IPS DF 4.7 (cell line): Measurements from ENCODE around the gene GGNBP2.
"Not testable (repeated sequence)": the region's sequence is repeated elsewhere in the genome, so short reads cannot be mapped to it uniquely, and the experiment has no call there.

Experiments
- DNase-seq: peaks from one replicate; pipeline ENCODE4 v3.0.0-alpha.2; 2013; ENCODE audit warnings: low spot score; ENCODE audit errors: extremely low read depth

GGNBP2 gene

GRCh38 chr17:36601303-36602029, 56.7 kb downstream of the GGNBP2 start, which contains the start of gene MRM1:
MRM1 (plus strand) TSS chr17:36601583; CDS start chr17:36601811, 228 bp downstream.
- no peak for DNase-seq

DNA sequence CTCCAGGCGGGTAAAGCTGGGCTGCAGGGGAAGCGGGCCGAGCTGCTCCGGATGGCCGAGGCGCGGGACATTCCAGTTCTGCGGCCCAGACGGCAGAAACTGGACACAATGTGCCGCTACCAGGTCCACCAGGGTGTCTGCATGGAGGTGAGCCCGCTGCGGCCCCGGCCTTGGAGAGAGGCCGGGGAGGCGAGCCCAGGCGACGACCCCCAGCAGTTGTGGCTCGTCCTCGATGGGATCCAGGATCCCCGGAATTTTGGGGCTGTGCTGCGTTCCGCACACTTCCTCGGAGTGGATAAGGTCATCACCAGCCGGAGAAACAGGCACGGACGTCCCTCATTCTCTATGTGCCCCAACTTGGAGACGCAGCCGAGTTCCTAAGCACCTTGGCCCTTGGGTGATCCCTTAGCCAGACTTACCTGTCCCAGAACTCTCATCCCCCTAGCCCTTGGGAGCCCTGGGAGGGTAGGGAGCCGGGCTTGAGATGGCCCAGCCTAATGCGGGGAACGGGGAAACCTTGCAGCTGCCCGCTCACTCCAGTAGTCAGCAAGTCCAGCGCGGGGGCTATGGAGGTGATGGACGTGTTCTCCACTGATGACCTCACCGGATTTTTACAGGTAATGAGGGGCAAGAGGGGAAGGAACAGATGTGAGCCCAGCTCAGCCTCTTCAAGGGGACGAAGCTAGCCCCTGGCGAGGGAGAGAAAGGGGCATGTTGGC, 57.5 kb downstream of the GGNBP2 start:
- DNase-seq = no peak

DNA sequence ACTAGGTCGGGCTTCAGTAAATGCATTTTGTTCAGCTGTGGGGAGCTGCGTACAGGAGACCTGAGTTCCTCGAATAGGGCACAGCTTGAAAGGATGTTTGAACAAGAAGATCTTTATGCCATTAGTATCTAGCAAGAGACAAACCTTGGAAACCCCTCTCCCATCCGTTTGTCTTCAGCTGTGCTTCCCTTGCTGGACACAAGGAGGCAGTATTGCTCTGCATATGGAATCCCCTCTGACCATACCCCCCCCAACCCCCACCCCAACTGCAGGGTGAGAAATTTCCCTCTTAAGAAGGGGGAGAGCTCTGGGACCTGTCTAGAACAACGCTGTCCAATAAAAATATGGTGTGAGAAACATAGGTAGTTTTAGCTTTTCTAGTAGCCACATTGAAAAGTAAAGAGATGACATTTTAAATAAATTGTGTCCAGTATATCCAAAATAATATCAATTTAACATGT, 58.2 kb downstream of the GGNBP2 start:
- no peak for DNase-seq

DNA sequence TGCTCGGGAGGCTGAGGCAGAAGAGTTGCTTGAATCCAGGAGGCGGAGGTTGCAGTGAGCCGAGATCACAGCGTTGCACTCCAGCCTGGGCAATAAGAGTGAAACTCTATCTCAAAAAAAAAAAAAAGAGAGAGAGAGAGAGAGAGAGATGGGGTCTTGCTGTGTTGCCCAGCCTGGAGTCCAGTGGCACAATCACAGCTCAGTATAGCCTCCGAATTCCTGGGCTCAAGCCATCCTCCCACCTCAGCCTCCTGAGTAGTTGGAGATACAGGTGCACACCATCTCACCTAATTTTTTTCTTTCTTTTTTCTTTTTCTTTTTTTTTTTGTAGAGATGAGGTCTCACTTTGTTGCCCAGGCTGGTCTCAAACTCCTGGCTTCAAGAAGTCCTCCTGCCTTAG, 60.3 kb downstream of the GGNBP2 start:
- not testable (repeated sequence) for DNase-seq

DNA sequence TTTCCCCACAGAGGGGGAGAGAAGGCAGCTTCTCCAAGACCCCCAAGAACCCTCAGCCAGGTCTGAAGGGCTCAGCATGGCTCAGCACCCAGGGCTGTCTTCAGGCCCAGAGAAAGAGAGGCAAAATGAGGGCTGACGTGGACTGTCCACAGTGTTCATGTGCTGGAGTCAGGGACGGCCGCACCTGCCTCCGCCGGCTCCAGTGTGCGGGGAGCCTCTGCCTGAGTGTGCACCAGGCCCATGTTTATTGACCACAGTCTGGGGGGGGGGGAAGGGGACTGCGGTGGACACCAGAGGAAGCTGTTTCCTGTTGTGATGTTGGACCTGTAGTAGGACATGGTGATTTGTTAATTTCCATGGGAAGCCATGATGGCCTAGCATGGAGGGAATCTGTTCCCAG, 63.6 kb downstream of the GGNBP2 start:
- DNase-seq = no peak

DNA sequence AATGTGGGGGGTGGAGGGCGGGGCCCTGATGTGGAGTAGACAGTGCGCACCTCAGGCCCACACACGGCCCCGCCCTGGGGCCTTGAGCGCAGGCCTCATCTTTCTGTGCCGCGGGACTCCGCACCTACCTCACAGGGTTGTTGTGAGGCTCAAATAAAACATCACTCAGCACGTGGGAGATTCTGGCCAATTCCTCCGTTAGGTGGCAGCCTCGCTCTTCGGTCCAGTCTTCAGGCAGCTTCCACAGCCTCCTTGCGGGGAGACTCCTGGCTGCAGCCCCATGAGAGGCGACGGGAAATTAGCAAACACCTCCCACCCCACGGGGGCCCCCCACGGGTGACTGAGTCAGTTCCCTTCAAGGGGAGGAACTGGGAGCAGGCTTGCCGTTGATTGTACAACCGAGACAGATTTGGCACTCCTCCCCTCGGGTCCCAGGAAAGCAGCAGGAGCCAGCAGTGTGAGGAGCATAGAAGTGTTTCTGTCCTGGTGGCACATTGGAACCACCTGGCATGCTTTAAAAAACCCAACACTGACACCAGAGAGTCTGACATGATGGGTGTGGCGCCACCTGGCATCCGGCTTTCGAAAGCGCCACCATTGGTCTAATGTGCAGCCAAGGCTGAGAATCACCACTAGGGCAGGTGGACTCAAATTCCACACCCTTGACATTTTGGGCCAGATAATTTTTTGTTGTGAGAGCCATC, 64.2 kb downstream of the GGNBP2 start:
- DNase-seq = no peak

DNA sequence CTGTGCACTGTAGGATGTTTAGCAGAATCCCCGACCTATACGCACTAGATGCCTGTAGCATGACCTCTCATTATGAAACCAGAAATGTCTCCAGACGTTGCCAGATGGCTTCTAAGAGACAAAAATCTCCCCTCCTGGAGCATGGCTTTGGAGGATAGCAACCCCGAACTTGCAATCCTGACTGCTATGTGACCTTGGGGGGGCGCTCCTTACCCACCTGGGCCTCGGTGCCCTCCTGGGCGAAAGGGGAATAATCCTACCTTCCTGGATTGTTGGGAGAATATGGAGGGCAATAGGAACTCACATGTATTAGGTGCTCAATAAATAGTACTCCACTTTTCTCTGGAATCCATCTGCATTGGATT, 64.8 kb downstream of the GGNBP2 start:
- no peak for DNase-seq

DNA sequence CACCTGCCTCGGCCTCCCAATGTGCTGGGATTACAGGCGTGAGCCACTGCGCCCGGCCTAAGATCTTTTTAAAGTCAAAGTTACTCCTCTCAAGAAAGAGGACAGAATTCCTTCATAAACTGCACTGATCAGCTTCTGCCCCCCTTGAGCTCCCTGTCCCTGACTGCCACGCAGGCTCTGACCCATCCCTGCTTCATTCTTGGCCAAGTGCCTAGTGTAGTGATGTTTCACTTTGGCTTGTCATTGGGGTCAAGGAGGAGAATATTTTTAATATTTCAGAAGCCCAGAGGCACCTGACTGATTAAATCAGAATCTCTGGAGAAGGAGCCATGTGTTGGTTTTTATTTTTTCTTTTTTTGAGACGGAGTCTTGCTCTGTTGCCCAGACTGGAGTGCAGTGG, 65.8 kb downstream of the GGNBP2 start:
- DNase-seq = no peak

- no peak for DNase-seq
These were observed 66.8 kb downstream of the GGNBP2 start for GRCh38 chr17:36611345-36612072.

- no peak for DNase-seq
These were observed 67.6 kb downstream of the GGNBP2 start for GRCh38 chr17:36612323-36612722.

DNA sequence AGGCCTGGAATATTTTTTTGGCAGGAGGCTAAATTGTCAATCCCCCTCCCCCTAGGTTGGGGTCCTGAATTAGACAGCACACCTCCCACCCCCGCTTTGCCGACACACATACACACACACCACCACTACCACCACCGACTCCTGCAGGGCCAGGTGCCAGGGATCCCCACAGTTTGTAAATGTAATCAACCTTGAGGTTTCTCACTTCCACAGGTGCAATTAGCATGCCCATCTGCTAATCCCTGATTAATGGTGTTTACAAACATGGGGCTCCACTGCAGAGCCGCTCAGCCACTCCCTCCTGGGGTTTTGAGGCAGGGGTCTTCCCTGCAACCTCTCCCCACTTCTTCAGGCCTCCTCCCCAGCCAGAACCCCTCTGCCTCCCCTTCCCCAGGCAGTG, 68.4 kb downstream of the GGNBP2 start:
- DNase-seq = no peak

DNA sequence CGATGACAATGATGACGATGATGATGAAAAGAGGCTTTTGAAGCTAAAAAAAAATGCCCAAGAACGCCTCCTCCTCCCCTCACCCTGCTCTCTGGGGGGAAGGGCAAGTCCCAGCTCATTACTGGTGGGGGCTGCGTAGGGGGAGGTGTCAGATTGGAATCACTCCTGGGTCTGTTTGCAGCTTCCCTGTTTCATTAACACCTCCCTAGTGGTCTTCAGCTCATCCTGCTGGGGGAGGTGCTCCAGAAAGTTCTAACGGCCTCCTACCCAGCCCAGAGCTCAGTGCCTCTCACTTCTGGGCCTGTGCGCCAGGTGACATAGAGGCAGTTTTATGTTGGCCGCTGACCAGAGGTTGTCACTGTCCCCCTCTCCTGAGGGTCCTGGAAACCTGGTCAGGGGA, 69.4 kb downstream of the GGNBP2 start:
- DNase-seq = no peak

DNA sequence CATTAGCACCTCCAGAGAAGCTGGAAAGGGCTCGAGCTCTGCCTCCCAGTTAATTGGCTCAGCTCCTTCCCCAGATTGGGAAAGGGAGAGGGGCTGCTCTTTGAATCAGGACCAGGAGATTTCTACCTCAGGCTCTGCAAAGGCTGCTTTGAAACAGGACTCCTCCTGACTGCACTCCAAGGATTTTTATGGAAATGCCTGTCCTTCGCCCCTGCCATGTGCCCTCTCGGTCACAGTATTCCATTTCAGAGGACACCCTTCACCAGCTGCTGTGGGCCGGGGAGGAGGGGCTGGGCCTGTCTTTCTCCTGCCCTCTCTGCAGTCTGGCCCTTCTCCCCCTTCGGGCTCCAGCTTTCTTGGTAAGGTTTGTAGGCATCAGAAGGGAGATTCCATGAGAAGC, 70.2 kb downstream of the GGNBP2 start:
- no peak for DNase-seq

DNA sequence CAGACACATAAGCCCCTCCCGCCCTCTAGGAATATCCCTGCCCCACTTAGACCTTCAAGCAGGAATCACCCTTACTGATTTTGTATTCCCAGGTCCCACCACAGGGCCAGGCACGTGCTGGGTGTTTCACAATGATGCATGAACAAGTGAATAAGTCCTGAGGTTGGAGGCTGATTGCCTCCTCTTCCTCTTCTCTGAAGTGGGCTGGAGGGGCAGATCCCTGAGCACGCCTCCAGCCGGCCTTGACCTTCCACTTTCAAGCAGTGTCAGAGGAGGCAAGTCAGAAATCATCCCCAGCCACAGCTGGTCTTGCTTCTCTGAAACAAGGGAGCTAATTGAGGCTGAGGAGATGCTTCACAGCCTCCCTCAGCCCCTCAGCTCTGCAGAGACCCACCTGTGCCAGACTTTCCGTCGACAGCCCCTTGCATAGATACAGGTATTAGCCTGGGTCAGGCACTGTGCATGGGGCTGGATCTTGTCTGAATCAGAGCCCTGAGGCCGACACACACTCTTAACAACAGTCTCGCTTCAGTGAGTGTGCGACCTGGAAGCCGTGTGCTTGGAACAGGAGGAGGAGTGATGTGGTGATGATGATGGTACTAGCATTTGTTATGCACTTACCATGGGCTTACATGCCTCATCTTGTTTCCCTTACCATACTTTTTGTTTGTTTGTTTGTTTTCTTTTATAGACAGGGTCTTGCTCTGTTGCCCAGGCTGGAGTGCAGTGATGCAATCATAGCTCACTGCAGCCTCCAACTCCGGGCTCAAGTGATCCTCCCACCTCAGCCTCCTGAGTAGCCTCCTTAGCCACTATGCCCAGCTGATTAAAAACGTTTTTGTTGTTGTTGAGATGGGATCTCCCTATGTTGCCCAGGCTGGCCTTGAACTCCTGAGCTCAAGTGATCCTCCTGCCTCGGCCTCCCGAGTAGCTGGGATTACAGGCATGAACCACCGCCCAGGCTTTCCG, 71.6 kb downstream of the GGNBP2 start:
- no peak for DNase-seq

GRCh38 chr17:36617773-36618172, 73.1 kb downstream of the GGNBP2 start:
- no peak for DNase-seq

- no peak for DNase-seq
These were observed 78.6 kb downstream of the GGNBP2 start for GRCh38 chr17:36623281-36623680.

DNA sequence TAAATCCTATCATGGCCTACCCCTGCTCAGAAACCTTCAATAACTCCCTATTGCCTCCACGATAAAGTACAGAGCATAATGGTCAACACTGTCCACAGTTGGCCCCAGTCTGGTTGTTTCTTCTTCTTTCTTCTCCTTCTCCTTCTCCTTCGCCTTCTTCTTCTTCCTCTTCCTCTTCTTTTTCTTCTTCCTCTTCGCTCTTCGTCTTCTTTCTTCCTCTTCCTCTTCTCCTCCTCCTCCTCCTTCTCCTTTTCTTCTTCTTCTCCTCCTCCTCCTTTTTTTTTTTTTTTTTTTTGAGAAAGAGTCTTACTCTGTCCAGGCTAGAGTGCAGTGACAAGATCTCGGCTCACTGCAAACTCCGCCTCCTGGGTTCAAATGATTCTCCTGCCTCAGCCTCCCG, 80.5 kb downstream of the GGNBP2 start:
- no peak for DNase-seq

GRCh38 chr17:36627101-36627500, 82.4 kb downstream of the GGNBP2 start:
- no peak for DNase-seq

- no peak for DNase-seq
These were observed 83.9 kb downstream of the GGNBP2 start for GRCh38 chr17:36628576-36628975.

- DNase-seq = no peak
These were observed 84.6 kb downstream of the GGNBP2 start for GRCh38 chr17:36629252-36629847.
